ENCODE results near the gene IFIT1. TPM values are rescaled to one million over a fixed set of nuclear protein-coding genes. Genes with fewer than 3 reads are reported as not detected.
"Not testable (repeated sequence)": the region's sequence is repeated elsewhere in the genome, so short reads cannot be mapped to it uniquely, and the experiment has no call there.

Gene IFIT1
- 19.2 and 21.7 TPM in 2 replicates for total RNA-seq (2014; rRNA removed; shearing (Covaris generic))

GRCh38 chr10:89391907-89392756, at the start of gene IFIT1:
Gene IFIT1 (plus strand): TSS chr10:89392623. CDS start chr10:89392713, 90 bp downstream.
- peak; percentile 96 for DNase-seq (ENCODE audit: low spot score)
- in situ Hi-C loops (cut with HindIII; ENCODE audit: low sequenced_read_pairs) = no loop called here

GRCh38 chr10:89343089-89343767, 49.2 kb upstream of the IFIT1 start:
- in situ Hi-C loops (cut with HindIII; ENCODE audit: low sequenced_read_pairs) = no loop called here
- DNase-seq (ENCODE audit: low spot score) = no peak

GRCh38 chr10:89344156-89344555, 48.3 kb upstream of the IFIT1 start:
- DNase-seq (ENCODE audit: low spot score) = no peak
- in situ Hi-C loops (cut with HindIII; ENCODE audit: low sequenced_read_pairs) = no loop called here

- in situ Hi-C loops (cut with HindIII; ENCODE audit: low sequenced_read_pairs) = no loop called here
- DNase-seq (ENCODE audit: low spot score) = no peak
Measured at GRCh38 chr10:89345367-89346000, 46.9 kb upstream of the IFIT1 start.

GRCh38 chr10:89346405-89347254, 45.8 kb upstream of the IFIT1 start:
- DNase-seq (ENCODE audit: low spot score) = no peak
- in situ Hi-C loops (cut with HindIII; ENCODE audit: low sequenced_read_pairs) = no loop called here

GRCh38 chr10:89347701-89348457, 44.5 kb upstream of the IFIT1 start:
- no peak for DNase-seq (ENCODE audit: low spot score)
- in situ Hi-C loops (cut with HindIII; ENCODE audit: low sequenced_read_pairs) = no loop called here

- no peak for DNase-seq (ENCODE audit: low spot score)
- in situ Hi-C loops (cut with HindIII; ENCODE audit: low sequenced_read_pairs) = no loop called here
Measured at GRCh38 chr10:89348481-89348880, 43.9 kb upstream of the IFIT1 start.

- DNase-seq (ENCODE audit: low spot score) = no peak
Measured at GRCh38 chr10:89348975-89349374, 43.4 kb upstream of the IFIT1 start.

GRCh38 chr10:89350631-89351315, 41.6 kb upstream of the IFIT1 start:
- in situ Hi-C loops (cut with HindIII; ENCODE audit: low sequenced_read_pairs); DNase-seq (ENCODE audit: low spot score): not testable (repeated sequence)

More at GRCh38 chr10:89348975-89349374, 43.4 kb upstream of the IFIT1 start:
- in situ Hi-C loops (cut with HindIII; ENCODE audit: low sequenced_read_pairs) = no loop called here

GRCh38 chr10:89351412-89351779, 41.0 kb upstream of the IFIT1 start:
- no peak for DNase-seq (ENCODE audit: low spot score)
- in situ Hi-C loops (cut with HindIII; ENCODE audit: low sequenced_read_pairs) = no loop called here

- no peak for DNase-seq (ENCODE audit: low spot score)
- in situ Hi-C loops (cut with HindIII; ENCODE audit: low sequenced_read_pairs) = no loop called here
Measured at GRCh38 chr10:89351780-89352597, 40.4 kb upstream of the IFIT1 start.

- in situ Hi-C loops (cut with HindIII; ENCODE audit: low sequenced_read_pairs) = no loop called here
Measured at GRCh38 chr10:89352802-89353201, 39.6 kb upstream of the IFIT1 start.

GRCh38 chr10:89355394-89355931, 37.0 kb upstream of the IFIT1 start:
- in situ Hi-C loops (cut with HindIII; ENCODE audit: low sequenced_read_pairs) = no loop called here
- DNase-seq (ENCODE audit: low spot score) = no peak

More at GRCh38 chr10:89352802-89353201, 39.6 kb upstream of the IFIT1 start:
- no peak for DNase-seq (ENCODE audit: low spot score)

- in situ Hi-C loops (cut with HindIII; ENCODE audit: low sequenced_read_pairs) = no loop called here
- DNase-seq (ENCODE audit: low spot score) = no peak
Measured at GRCh38 chr10:89357096-89357495, 35.3 kb upstream of the IFIT1 start.

GRCh38 chr10:89357975-89358374, 34.4 kb upstream of the IFIT1 start:
- in situ Hi-C loops (cut with HindIII; ENCODE audit: low sequenced_read_pairs) = no loop called here
- no peak for DNase-seq (ENCODE audit: low spot score)

GRCh38 chr10:89360157-89360556, 32.3 kb upstream of the IFIT1 start:
- DNase-seq (ENCODE audit: low spot score) = no peak
- in situ Hi-C loops (cut with HindIII; ENCODE audit: low sequenced_read_pairs) = no loop called here

GRCh38 chr10:89362929-89363328, 29.5 kb upstream of the IFIT1 start:
- in situ Hi-C loops (cut with HindIII; ENCODE audit: low sequenced_read_pairs) = no loop called here
- no peak for DNase-seq (ENCODE audit: low spot score)

All from G401 (cell line).